GM23338 (cell line): ENCODE results near the gene C10orf53.

Experiments
- CREB1 ChIP-seq: fragments of 250-450 bp; sonication (Bioruptor Pico); IDR thresholded peaks from 2 replicates; pipeline ENCODE4 v1.5.0; 2020; ENCODE audit warnings: low read depth, mild to moderate bottlenecking, moderate library complexity
- CTCF ChIP-seq, 2 experiments: fragments of 200-600 bp in 1 of 2; sonication (generic) in 1 of 2; conservative IDR thresholded peaks; 2 replicates each; pipeline versions ENCODE4 v1.5.1 to v1.6.1; 2016 to 2017; ENCODE audit warnings: antibody characterized with exemption in 2 of 2, low read depth in 2 of 2, mild to moderate bottlenecking in 2 of 2, moderate library complexity in 1 of 2
- ETS1 ChIP-seq: IDR thresholded peaks from 2 replicates; pipeline ENCODE4 v1.6.1; 2016; ENCODE audit warnings: antibody characterized with exemption
- EZH2 ChIP-seq: fragments of 200-600 bp; sonication (generic); IDR thresholded peaks from one replicate; pipeline ENCODE4 v1.8.0; 2017; ENCODE audit warnings: antibody characterized with exemption, mild to moderate bottlenecking, low read depth; ENCODE audit not compliant: unreplicated experiment
- EZH2phosphoT487 ChIP-seq: fragments of 200-600 bp; sonication (generic); IDR thresholded peaks from one replicate; pipeline ENCODE4 v1.8.1; 2018; ENCODE audit warnings: antibody characterized with exemption; ENCODE audit not compliant: unreplicated experiment
- JUNB ChIP-seq: IDR thresholded peaks from one replicate; pipeline ENCODE4 v1.6.1; 2016; ENCODE audit warnings: antibody characterized with exemption; ENCODE audit not compliant: unreplicated experiment
- NANOG ChIP-seq: IDR thresholded peaks from 2 replicates; pipeline ENCODE4 v1.6.1; 2016; ENCODE audit warnings: antibody characterized with exemption, borderline replicate concordance
- POLR2AphosphoS5 ChIP-seq: IDR thresholded peaks from 2 replicates; pipeline ENCODE4 v1.6.1; 2016; ENCODE audit warnings: antibody characterized with exemption, low read depth
- REST ChIP-seq: IDR thresholded peaks from one replicate; pipeline ENCODE4 v1.6.1; 2018; ENCODE audit warnings: antibody characterized with exemption; ENCODE audit not compliant: unreplicated experiment
- STAT1 ChIP-seq: IDR thresholded peaks from one replicate; pipeline ENCODE4 v1.6.1; 2016; ENCODE audit warnings: antibody characterized with exemption; ENCODE audit not compliant: unreplicated experiment
- ZNF114 ChIP-seq: fragments of 250-450 bp; sonication (Bioruptor Pico); IDR thresholded peaks from 2 replicates; pipeline ENCODE4 v1.5.0; 2020; ENCODE audit warnings: mild to moderate bottlenecking, moderate library complexity
- ZNF331 ChIP-seq: fragments of 250-450 bp; sonication (Bioruptor Pico); IDR thresholded peaks from 2 replicates; pipeline ENCODE4 v1.5.0; 2020; ENCODE audit warnings: low read depth, mild to moderate bottlenecking, moderate library complexity
- ZNF462 ChIP-seq: fragments of 250-450 bp; sonication (Bioruptor Pico); IDR thresholded peaks from 2 replicates; pipeline ENCODE4 v1.5.0; 2020; ENCODE audit warnings: mild to moderate bottlenecking, moderate library complexity

- no peak for TF ChIP-seq CTCF (conservative IDR thresholded peaks at IDR 0.05; ENCODE audit: low read depth in 2 of 2)
- TF ChIP-seq REST = no peak
- TF ChIP-seq NANOG = no peak
- no peak for TF ChIP-seq POLR2AphosphoS5
- no peak for TF ChIP-seq ZNF331 (CRISPR knock-in tag)
- no peak for TF ChIP-seq EZH2
- TF ChIP-seq EZH2phosphoT487 = no peak
- no peak for TF ChIP-seq JUNB
- no peak for TF ChIP-seq CREB1 (CRISPR knock-in tag)
- TF ChIP-seq ETS1 = no peak
- TF ChIP-seq ZNF114 = no peak
- no peak for TF ChIP-seq STAT1
- no peak for TF ChIP-seq ZNF462 (CRISPR knock-in tag)
Observed at GRCh38 chr10:49663596-49663995, 15.9 kb upstream of the C10orf53 start.
